Fibroblast of peridontal ligament (primary cell): ENCODE data around the gene GOLGA6L6.
"Not testable (repeated sequence)": the region's sequence is repeated elsewhere in the genome, so short reads cannot be mapped to it uniquely, and the experiment has no call there.

Source experiments
- DNase-seq: peaks from one replicate; pipeline ENCODE4 v3.0.0-alpha.2; 2010; ENCODE audit errors: extremely low read depth

The GOLGA6L6 gene, protein sequence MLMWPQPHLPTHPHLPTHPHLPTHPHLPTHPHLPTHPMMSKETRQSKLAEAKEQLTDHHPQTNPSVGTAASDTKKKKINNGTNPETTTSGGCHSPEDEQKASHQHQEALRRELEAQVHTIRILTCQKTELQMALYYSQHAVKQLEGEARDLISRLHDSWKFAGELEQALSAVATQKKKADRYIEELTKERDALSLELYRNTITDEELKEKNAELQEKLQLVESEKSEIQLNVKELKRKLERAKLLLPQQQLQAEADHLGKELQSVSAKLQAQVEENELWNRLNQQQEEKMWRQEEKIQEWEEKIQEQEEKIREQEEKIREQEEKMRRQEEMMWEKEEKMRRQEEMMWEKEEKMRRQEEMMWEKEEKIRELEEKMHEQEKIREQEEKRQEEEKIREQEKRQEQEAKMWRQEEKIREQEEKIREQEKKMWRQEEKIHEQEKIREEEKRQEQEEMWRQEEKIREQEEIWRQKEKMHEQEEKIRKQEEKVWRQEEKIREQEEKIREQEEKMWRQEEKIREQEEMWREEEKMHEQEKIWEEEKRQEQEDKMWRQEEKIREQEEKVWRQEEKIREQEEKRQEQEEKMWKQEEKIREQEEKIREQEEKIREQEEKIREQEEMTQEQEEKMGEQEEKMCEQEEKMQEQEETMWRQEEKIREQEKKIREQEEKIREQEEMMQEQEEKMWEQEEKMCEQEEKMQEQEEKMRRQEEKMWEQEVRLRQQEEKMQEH

GRCh38 chr15:20541700-20542099, at the start of gene GOLGA6L6:
GOLGA6L6 (minus strand) TSS chr15:20541800; CDS start chr15:20541709, 91 bp downstream.
- not testable (repeated sequence) for DNase-seq

GRCh38 chr15:20590069-20590468, 48.5 kb upstream of the GOLGA6L6 start:
- DNase-seq, result not testable (repeated sequence)

- not testable (repeated sequence) for DNase-seq
Observed at GRCh38 chr15:20586821-20587220, 45.2 kb upstream of the GOLGA6L6 start.

DNA sequence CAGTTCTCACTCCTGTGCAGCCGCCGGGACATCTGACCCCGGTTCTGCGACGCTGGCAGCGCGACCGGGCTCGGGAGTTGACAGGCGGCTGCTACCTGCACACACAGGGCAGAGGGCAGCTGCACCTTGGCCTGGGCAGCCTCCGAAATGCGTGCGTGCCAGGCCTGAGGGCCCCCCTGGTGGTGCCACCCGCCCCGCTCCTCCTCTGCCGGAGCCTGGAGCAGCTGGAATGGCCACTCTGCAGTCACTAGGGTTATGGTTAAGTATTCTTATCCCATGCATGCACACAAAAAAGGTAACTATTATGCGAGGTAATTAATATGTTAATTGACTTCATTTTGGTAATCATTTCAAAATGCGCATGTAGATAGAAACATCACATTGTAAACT, 41.1 kb upstream of the GOLGA6L6 start:
- DNase-seq, result not testable (repeated sequence)

DNA sequence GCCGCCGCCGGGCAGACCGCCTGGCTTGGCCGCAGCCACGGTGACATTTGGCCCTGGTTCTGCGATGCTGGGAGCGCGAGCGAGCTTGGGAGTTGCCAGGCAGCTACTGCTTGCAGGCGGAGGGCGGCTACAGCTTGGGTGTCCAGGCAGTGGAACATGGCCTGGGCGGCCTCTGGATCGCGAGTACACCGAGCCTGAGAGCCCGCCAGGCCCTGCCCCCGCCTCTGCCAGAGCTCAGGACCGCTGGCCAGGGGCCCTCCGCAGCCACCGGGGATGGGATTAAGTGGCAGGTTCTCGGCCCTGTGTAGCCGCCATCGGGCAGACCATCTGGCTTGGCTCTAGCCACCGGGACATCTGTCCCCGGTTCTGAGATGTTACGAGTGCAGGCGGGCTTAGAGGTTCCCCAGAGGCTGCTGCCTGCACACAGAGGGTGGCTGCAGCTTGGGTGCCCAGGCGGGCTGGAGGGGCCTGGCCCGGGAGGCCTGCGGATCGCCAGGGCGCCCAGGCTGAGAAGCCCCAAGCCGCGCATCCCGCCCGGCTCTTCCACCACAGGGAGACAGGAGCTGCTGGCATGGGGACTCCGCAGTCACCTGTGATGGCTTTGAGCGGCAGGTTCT, 40.6 kb upstream of the GOLGA6L6 start:
- DNase-seq, result not testable (repeated sequence)

DNA sequence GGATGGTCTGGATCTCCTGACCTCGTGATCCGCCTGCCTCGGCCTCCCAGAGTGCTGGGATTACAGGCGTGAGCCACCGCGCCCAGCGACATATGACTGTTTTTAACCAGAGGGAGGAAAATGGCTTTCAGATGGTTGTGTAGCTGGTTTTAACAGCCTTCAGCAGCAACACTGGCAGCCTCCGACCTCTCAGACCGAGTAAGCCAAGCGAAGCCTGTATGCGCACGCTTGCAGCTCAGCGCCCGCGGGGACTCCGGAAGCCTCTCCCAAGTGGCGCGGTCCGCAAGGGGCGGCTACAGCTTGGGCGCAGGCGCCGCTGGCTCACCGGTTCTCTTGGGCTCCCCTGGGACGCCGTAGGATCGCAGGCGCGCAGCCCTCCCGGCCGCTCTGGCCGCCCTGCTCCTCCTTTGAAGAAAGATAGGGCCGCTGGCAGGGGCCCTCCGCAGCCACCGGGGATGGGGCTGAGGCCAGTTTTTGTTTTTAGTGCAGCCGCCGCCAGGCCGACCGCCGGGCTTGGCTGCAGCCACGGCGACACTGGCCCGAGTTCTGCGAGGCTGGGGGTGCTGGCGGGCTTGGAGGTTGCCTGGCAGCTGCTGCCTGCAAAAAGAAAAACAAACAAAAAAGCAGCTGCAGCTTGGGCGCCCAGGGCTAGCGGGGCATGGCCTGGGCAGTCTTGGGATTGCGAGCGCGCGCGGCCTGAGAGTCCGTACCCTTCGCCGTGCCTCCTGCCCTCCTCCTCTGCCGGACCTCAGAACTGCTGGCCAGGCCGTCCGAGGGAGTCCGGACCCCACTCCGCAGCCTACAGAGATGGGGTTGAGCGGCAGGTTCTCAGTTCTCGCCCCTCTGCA, 39.9 kb upstream of the GOLGA6L6 start:
- DNase-seq, result not testable (repeated sequence)

DNA sequence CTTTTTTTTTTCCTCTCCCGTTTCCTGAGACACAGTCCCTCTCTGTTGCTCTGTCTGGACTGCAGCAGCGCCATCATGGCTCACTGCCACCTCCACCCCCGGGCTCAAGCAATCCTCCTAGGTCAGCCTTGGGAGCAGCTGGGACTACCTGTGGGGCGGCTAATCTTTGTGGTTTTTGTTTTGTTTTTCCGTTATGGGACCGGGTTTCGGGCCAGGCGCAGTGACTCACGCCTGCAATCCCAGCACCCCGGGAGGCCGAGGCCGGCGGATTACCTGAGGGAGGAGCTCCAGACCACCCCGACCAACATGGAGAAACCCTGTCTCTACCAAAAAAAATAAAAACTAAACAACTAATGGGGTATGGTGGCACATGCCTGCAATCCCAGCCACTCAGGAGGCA, 38.1 kb upstream of the GOLGA6L6 start:
- DNase-seq, result not testable (repeated sequence)

- DNase-seq, result not testable (repeated sequence)
Observed at GRCh38 chr15:20551289-20551688, 9.7 kb upstream of the GOLGA6L6 start.

GRCh38 chr15:20505926-20506658, 35.5 kb downstream of the GOLGA6L6 start:
- DNase-seq, result not testable (repeated sequence)

DNA sequence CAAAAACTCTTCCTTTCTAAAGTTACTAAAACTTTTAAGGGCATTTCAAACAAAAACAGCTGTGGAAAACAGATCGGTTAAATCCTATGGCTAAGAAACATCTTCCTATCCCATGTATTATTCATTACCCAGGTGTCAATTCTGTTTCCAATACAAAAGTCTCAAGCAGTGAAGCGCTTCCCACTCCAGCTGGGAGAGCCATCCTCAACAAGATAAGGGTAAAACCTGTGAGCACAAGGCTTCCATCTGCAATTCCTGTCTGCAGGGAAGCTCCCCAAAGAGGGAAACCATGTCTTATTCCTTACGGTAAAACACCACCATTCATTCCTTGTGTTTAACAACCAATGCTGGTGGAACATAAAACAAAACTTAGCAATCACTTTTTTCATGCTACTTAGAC, 38.8 kb downstream of the GOLGA6L6 start:
- not testable (repeated sequence) for DNase-seq

DNA sequence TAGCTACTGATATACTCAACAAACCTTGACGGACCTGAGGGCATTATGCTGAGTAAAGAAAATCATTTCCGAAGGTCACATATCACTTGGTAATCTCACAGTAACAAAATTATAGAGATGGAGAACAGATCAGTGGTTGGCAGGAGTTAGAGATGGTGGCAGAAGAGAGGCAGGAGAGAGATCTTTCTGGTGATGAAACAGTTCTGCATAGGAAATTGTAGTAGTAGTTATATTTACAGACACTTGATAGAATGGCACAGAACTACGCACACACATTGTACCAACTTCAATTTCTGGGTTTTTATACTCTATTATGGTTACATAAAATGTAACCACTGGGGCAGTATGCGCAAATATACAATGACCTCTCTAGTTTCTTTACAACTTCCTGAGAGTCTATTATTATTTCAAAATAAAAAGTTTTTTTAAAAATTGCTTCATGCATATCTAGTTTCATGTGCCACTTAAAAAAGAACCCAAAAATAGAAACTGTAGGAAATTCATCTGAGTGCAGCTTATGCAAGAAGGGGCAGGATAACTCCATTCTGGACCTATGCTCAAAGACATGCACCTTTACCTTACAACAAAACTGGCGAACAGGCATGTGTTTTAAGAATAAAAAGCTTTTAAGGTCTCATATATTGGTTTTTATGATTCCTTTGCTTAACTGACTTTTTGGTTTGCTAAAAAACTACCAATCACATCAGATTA, 39.9 kb downstream of the GOLGA6L6 start:
- DNase-seq, result not testable (repeated sequence)

DNA sequence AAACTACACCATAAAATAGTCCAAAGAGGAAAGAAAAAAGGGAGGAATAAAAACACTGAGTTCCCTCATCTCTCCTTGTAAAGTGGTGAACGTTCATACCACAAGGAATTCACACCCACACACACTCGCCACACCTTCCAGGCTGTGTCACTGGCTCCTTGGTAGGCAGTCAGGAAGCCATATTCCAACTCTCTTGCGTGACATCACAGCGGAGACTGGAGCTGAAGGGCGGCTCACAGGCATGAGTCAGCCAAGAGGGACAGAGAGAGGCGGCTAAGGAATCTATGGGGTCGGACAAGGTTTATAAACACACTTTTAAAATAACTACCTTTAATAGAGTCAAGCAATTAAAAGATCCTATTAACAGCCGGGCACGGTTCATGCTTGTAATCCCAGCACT, 43.8 kb downstream of the GOLGA6L6 start:
- not testable (repeated sequence) for DNase-seq

GRCh38 chr15:20493035-20493434, 48.6 kb downstream of the GOLGA6L6 start:
- not testable (repeated sequence) for DNase-seq

- not testable (repeated sequence) for DNase-seq
Observed at GRCh38 chr15:20492598-20492997, 49.0 kb downstream of the GOLGA6L6 start.

DNA sequence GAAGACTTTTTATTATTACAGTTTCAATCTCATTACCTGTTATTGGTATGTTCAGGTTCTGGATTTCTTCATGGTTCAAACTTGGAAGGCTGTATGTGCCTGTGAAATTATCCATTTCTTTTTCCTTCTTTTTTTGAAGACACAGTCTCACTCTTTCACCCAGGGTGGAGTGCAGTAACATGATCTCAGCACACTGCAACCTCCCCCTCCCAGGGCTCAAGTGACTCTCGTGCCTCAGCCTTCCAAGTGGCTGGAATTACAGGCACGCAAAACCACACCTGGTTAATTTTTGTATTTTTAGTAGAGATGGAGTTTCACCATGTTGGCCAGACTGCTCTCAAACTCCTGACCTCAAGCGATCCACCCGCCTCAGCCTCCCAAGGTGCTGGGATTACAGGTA, 52.3 kb downstream of the GOLGA6L6 start:
- not testable (repeated sequence) for DNase-seq
